Activated gamma-delta T cell treated with anti-CD3 and anti-CD28 coated beads, Interleukin-2, amount 50 U/mL, for 16 hours (primary cell): ENCODE measurements around the gene HOXB9.
A peak's percentile ranks its signal among the peaks of the same experiment; 100 is the strongest.

Experiments
- DNase-seq: peaks from one replicate; pipeline ENCODE4 v3.0.0-alpha.2; 2020; ENCODE audit warnings: low read depth

Gene HOXB9

GRCh38 chr17:48639136-48639535, 13.0 kb upstream of the HOXB9 start:
- DNase-seq, result no peak

- DNase-seq, result no peak
Observed at GRCh38 chr17:48637323-48638260, 11.4 kb upstream of the HOXB9 start.

- peak; percentile 61 for DNase-seq
Observed at GRCh38 chr17:48636177-48637018, 10.2 kb upstream of the HOXB9 start.

GRCh38 chr17:48634493-48635208, 8.5 kb upstream of the HOXB9 start:
- no peak for DNase-seq

- no peak for DNase-seq
Observed at GRCh38 chr17:48633266-48633677, 7.1 kb upstream of the HOXB9 start.

- DNase-seq, result no peak
Observed at GRCh38 chr17:48632579-48633265, 6.6 kb upstream of the HOXB9 start.

GRCh38 chr17:48631693-48632578, 5.8 kb upstream of the HOXB9 start:
- no peak for DNase-seq

GRCh38 chr17:48630925-48631692, 5.0 kb upstream of the HOXB9 start:
- DNase-seq, result no peak

GRCh38 chr17:48630009-48630924, 4.1 kb upstream of the HOXB9 start:
- no peak for DNase-seq

GRCh38 chr17:48629411-48629759, 3.2 kb upstream of the HOXB9 start:
- no peak for DNase-seq

- no peak for DNase-seq
Observed at GRCh38 chr17:48628649-48629410, 2.7 kb upstream of the HOXB9 start.

- no peak for DNase-seq
Observed at GRCh38 chr17:48627623-48628521, 1.7 kb upstream of the HOXB9 start.

GRCh38 chr17:48627118-48627597, 1.0 kb upstream of the HOXB9 start:
- DNase-seq, result no peak

GRCh38 chr17:48625495-48626244, 488 bp downstream of the HOXB9 start:
- no peak for DNase-seq

- DNase-seq, result no peak
Observed at GRCh38 chr17:48624544-48625494, 1.3 kb downstream of the HOXB9 start.
